Tibial artery (tissue), 4 donors: Measurements from ENCODE around the gene TSPAN5.

ENCODE experiments used
- DNase-seq, 2 donors: peaks; one replicate each; pipeline ENCODE4 v3.0.0-alpha.2; 2019
- H3K27ac ChIP-seq, 2 donors: fragments of 200-600 bp; sonication (generic) in 1 of 2; 1 replicate in 1 of 2; 2 replicates in 1 of 2; pipeline ENCODE4 v1.5.1; 2018 to 2019; ENCODE audit warnings: mild to moderate bottlenecking in 1 of 2
- H3K27me3 ChIP-seq, 2 donors: fragments of 200-600 bp; sonication (generic) in 1 of 2; one replicate each; pipeline versions ENCODE4 v1.5.1 to v1.6.0; 2016 to 2019
- H3K36me3 ChIP-seq, 3 donors: fragments of 200-600 bp; sonication (generic) in 2 of 3; one replicate each; pipeline ENCODE4 v1.5.1; 2016 to 2019; ENCODE audit warnings: mild to moderate bottlenecking in 2 of 3
- H3K4me1 ChIP-seq, 4 donors: fragments of 200-600 bp; sonication (generic) in 2 of 4; 1 replicate in 3 of 4; 2 replicates in 1 of 4; pipeline ENCODE4 v1.5.1; 2016 to 2019
- H3K4me3 ChIP-seq, 2 donors: fragments of 200-600 bp; sonication (generic) in 1 of 2; 1 replicate in 1 of 2; 2 replicates in 1 of 2; pipeline ENCODE4 v1.5.1; 2018 to 2019; ENCODE audit warnings: mild to moderate bottlenecking in 2 of 2
- H3K9me3 ChIP-seq, 3 donors: fragments of 200-600 bp; sonication (generic) in 1 of 3; one replicate each; pipeline ENCODE4 v1.5.1; 2016 to 2019
- CTCF ChIP-seq, 2 experiments: fragments of 200-600 bp in 1 of 2; fragments of 450-650 bp in 1 of 2; IDR thresholded peaks; one replicate each; pipeline ENCODE4 v1.5.1; 2017 to 2019; ENCODE audit warnings: antibody characterized with exemption in 2 of 2, mild to moderate bottlenecking in 1 of 2, moderate library complexity in 1 of 2
- intact Hi-C: fragments of 100-400 bp; cut with DNase I; formaldehyde crosslinking; loops from one replicate; pipeline ENCODE4 v1.15.0; 2023; ENCODE audit warnings: low total_unique reads

Gene TSPAN5

GRCh38 chr4:98679738-98680137, 21.3 kb upstream of the TSPAN5 start:
- TF ChIP-seq CTCF (IDR thresholded peaks at IDR 0.05): no peak
- intact Hi-C loops: no loop called here
- DNase-seq: no peak
- Histone ChIP-seq H3K4me3 (no peak overlapping the region), H3K27ac (no peak overlapping the region), H3K36me3 (no peaks in the 10 kb centered on the region), H3K9me3 (no peaks in the 10 kb centered on the region), H3K27me3 (no peaks in the 10 kb centered on the region), H3K4me1 (no peaks in the 10 kb centered on the region)

GRCh38 chr4:98677799-98678198, 19.4 kb upstream of the TSPAN5 start:
- no peaks in the 10 kb centered on the region for H3K36me3 ChIP-seq
- intact Hi-C loops: no loop called here
- H3K27ac ChIP-seq: no peak overlapping the region
- H3K9me3 ChIP-seq: no peaks in the 10 kb centered on the region
- TF ChIP-seq CTCF (IDR thresholded peaks at IDR 0.05): no peak
- no peaks in the 10 kb centered on the region for H3K27me3 ChIP-seq
- no peak overlapping the region for H3K4me3 ChIP-seq
- no peak for DNase-seq
- H3K4me1 ChIP-seq: no peaks in the 10 kb centered on the region

GRCh38 chr4:98674404-98675173, 16.2 kb upstream of the TSPAN5 start:
- Histone ChIP-seq H3K27ac (no peak overlapping the region), H3K4me1 (no peaks in the 10 kb centered on the region), H3K36me3 (no peaks in the 10 kb centered on the region), H3K4me3 (no peak overlapping the region), H3K27me3 (no peaks in the 10 kb centered on the region), H3K9me3 (no peaks in the 10 kb centered on the region)
- intact Hi-C loops: no loop called here
- no peak for TF ChIP-seq CTCF (IDR thresholded peaks at IDR 0.05)
- DNase-seq: no peak

GRCh38 chr4:98673978-98674377, 15.6 kb upstream of the TSPAN5 start:
- Histone ChIP-seq H3K4me1 (no peaks in the 10 kb centered on the region), H3K36me3 (no peaks in the 10 kb centered on the region), H3K4me3 (no peak overlapping the region), H3K27ac (no peak overlapping the region), H3K27me3 (no peaks in the 10 kb centered on the region), H3K9me3 (no peaks in the 10 kb centered on the region)
- intact Hi-C loops: no loop called here
- DNase-seq: no peak
- TF ChIP-seq CTCF (IDR thresholded peaks at IDR 0.05): no peak

GRCh38 chr4:98673288-98673644, 14.9 kb upstream of the TSPAN5 start:
- no peaks in the 10 kb centered on the region for H3K27me3 ChIP-seq
- intact Hi-C loops: no loop called here
- no peaks in the 10 kb centered on the region for H3K36me3 ChIP-seq
- H3K27ac ChIP-seq: no peak overlapping the region
- DNase-seq: no peak
- H3K9me3 ChIP-seq: no peaks in the 10 kb centered on the region
- no peaks in the 10 kb centered on the region for H3K4me1 ChIP-seq
- no peak overlapping the region for H3K4me3 ChIP-seq
- no peak for TF ChIP-seq CTCF (IDR thresholded peaks at IDR 0.05)
